Adrenal gland (tissue), 12 donors: Measurements from ENCODE around the gene APBB2. TPM values are rescaled to one million over a fixed set of nuclear protein-coding genes. Genes with fewer than 3 reads are reported as not detected.
A peak's percentile ranks its signal among the peaks of the same experiment; 100 is the strongest.

Experiments used
- DNase-seq, 7 donors: peaks; one replicate each; pipeline ENCODE4 v3.0.0-alpha.2; 2019 to 2020
- H3K27ac ChIP-seq, 5 donors: fragments of 200-600 bp; sonication (generic) in 4 of 5; 1 replicate in 3 of 5; 2 replicates in 2 of 5; pipeline versions ENCODE4 v1.5.1 to v1.8.0; 2016 to 2020; ENCODE audit warnings: mild to moderate bottlenecking in 1 of 5
- H3K27me3 ChIP-seq: fragments of 200-600 bp; 2 replicates; pipeline ENCODE4 v1.8.0; 2021
- H3K36me3 ChIP-seq, 2 donors: fragments of 200-600 bp; replicated peaks in 1 of 2; 1 replicate in 1 of 2; 2 replicates in 1 of 2; pipeline versions ENCODE4 v1.5.1 to v1.8.0; 2018 to 2022
- H3K4me1 ChIP-seq, 2 donors: fragments of 200-600 bp; replicated peaks in 1 of 2; 1 replicate in 1 of 2; 2 replicates in 1 of 2; pipeline versions ENCODE4 v1.5.1 to v1.8.0; 2018 to 2021
- H3K4me3 ChIP-seq, 4 donors: fragments of 200-600 bp; sonication (generic) in 3 of 4; one replicate each; pipeline ENCODE4 v1.5.1; 2016 to 2018
- H3K9me3 ChIP-seq, 3 donors: fragments of 200-600 bp; sonication (generic) in 1 of 3; replicated peaks in 1 of 3; 1 replicate in 2 of 3; 2 replicates in 1 of 3; pipeline versions ENCODE4 v1.5.1 to v1.8.0; 2016 to 2021
- CTCF ChIP-seq, 6 experiments: fragments of 450-650 bp in 4 of 6; fragments of 200-600 bp in 2 of 6; sonication (generic) in 1 of 6; IDR thresholded peaks; 1 replicate in 5 of 6; 2 replicates in 1 of 6; pipeline versions ENCODE4 v1.5.1 to v1.8.0; 2016 to 2021; ENCODE audit warnings: antibody characterized with exemption in 6 of 6, mild to moderate bottlenecking in 2 of 6, moderate library complexity in 1 of 6
- POLR2A ChIP-seq, 2 donors: fragments of 450-650 bp; IDR thresholded peaks; one replicate each; pipeline ENCODE4 v1.6.1; 2017; ENCODE audit warnings: antibody characterized with exemption in 2 of 2, mild to moderate bottlenecking in 2 of 2, moderate library complexity in 1 of 2
- WGBS, 4 donors: extraction: QIAGEN DNeasy Blood & Tissue Kit in 2 of 4; methylation state at CpG; one replicate each; pipeline versions ENCODE4 v1.1.5 to v1.1.7; 2013 to 2017; 5-methylcytosine and 5-hydroxymethylcytosine counted together
- intact Hi-C, 2 donors: fragments of 100-400 bp; cut with DNase I; formaldehyde crosslinking; loops; one replicate each; pipeline versions ENCODE4 v1.14.1 to v1.15.0; 2022 to 2023
- polyA plus RNA-seq, 3 donors: library from polyadenylated mRNA; stranded (reverse); fragments of 200-250 nt in 2 of 3; fragments of 350-450 nt in 1 of 3; fragmentation: Illumina TruSeq in 1 of 3; extraction: RNeasy Lipid Tissue Mini Kit (QIAGEN cat#74804) in 1 of 3; gene quantifications; one replicate each; pipeline ENCODE4 v1.2.3, GENCODE V29; 2013 to 2014
- total RNA-seq, 9 donors: library from RNA; depleted of rRNA in 4 of 9; stranded (reverse); fragments of >200 nt in 4 of 9; fragments of 120-200 nt in 1 of 9; fragmentation: NEBNext Ultra II Directional in 1 of 9; extraction: Animal tissue kit (Norgen Biotek cat#: 25700) in 1 of 9; gene quantifications; one replicate each; pipeline versions ENCODE4 v1.1.0 to v1.2.4, GENCODE V29; 2013 to 2023
- donor health status: healthy with polysubstance abuse.
- donor health status: Bipolar disorder and iron deficiency.
- donor health status: DM: yes; HTN: yes; CAD: no.
- donor health status: DM: no; HTN: no; CAD: no.
- donor health status: DM: no; HTN: no; CAD: no.
- donor health status: DM: yes; HTN: yes; CAD: no.

The APBB2 gene
- total and polyA plus RNA-seq, 12 donors, result 12.4 to 135 (median 39.7) TPM

- intact Hi-C loops, result no loop called here
- DNase-seq, result no peak
- H3K27ac ChIP-seq, result peak overlapping the region in 1 of 5 donors; percentile 3
These were observed 273.6 kb downstream of the APBB2 start for GRCh38 chr4:40940756-40941155.

GRCh38 chr4:40940317-40940741 lies 274.0 kb downstream of the APBB2 start:
- intact Hi-C loops, result no loop called here
- no peaks in the 10 kb centered on the region for H3K36me3 ChIP-seq
- peaks cover 6 to 8% of the 10 kb centered on the region in 2 donors for H3K4me1 ChIP-seq
- 52 to 78% (median 68%) methylated on average over 9 of the region's 9 CpGs for WGBS, 4 donors
- DNase-seq, result peak in 2 of 7 donors; percentile 24 to 38
- H3K27ac ChIP-seq, result peak overlapping the region in 1 of 5 donors; percentile 3
- TF ChIP-seq CTCF (IDR thresholded peaks at IDR 0.05) (no peak), POLR2A (IDR thresholded peaks at IDR 0.05) (no peak)
- no peaks in the 10 kb centered on the region for H3K9me3 ChIP-seq
- no peaks in the 10 kb centered on the region for H3K27me3 ChIP-seq
- H3K4me3 ChIP-seq, result no peak overlapping the region

More at GRCh38 chr4:40940756-40941155, 273.6 kb downstream of the APBB2 start:
- no peak overlapping the region for H3K4me3 ChIP-seq
- no peaks in the 10 kb centered on the region for H3K9me3 ChIP-seq
- peaks cover 6 to 8% of the 10 kb centered on the region in 2 donors for H3K4me1 ChIP-seq
- 82 to 90% (median 85%) methylated on average over 5 of the region's 5 CpGs for WGBS, 4 donors
- no peaks in the 10 kb centered on the region for H3K27me3 ChIP-seq
- no peaks in the 10 kb centered on the region for H3K36me3 ChIP-seq
- TF ChIP-seq POLR2A (IDR thresholded peaks at IDR 0.05), result no peak

GRCh38 chr4:40939856-40940255 lies 274.5 kb downstream of the APBB2 start:
- no peaks in the 10 kb centered on the region for H3K9me3 ChIP-seq
- H3K27me3 ChIP-seq, result no peaks in the 10 kb centered on the region
- DNase-seq, result no peak
- TF ChIP-seq CTCF (IDR thresholded peaks at IDR 0.05) (no peak), POLR2A (IDR thresholded peaks at IDR 0.05) (no peak)
- no peaks in the 10 kb centered on the region for H3K36me3 ChIP-seq
- intact Hi-C loops, result no loop called here
- H3K27ac ChIP-seq, result no peak overlapping the region
- 72 to 84% (median 76%) methylated on average over 2 of the region's 2 CpGs for WGBS, 4 donors
- peaks cover 6 to 8% of the 10 kb centered on the region in 2 donors for H3K4me1 ChIP-seq
- H3K4me3 ChIP-seq, result no peak overlapping the region

GRCh38 chr4:40938337-40938736 lies 276.0 kb downstream of the APBB2 start:
- TF ChIP-seq POLR2A (IDR thresholded peaks at IDR 0.05) (no peak), CTCF (IDR thresholded peaks at IDR 0.05) (no peak)
- DNase-seq, result no peak
- Histone ChIP-seq H3K27me3 (no peaks in the 10 kb centered on the region), H3K27ac (no peak overlapping the region), H3K4me1 (peaks cover 6 to 8% of the 10 kb centered on the region in 2 donors), H3K4me3 (no peak overlapping the region), H3K36me3 (no peaks in the 10 kb centered on the region), H3K9me3 (no peaks in the 10 kb centered on the region)
- WGBS, 4 donors, result 82 to 94% (median 88%) methylated on average over 5 of the region's 5 CpGs
- intact Hi-C loops, result no loop called here

GRCh38 chr4:40937140-40937725 lies 277.1 kb downstream of the APBB2 start:
- 89 to 94% (median 91%) methylated on average over 2 of the region's 2 CpGs for WGBS, 4 donors
- intact Hi-C loops, result no loop called here
- Histone ChIP-seq H3K27me3 (no peaks in the 10 kb centered on the region), H3K4me1 (peaks cover 6 to 8% of the 10 kb centered on the region in 2 donors), H3K36me3 (no peaks in the 10 kb centered on the region), H3K4me3 (no peak overlapping the region), H3K9me3 (no peaks in the 10 kb centered on the region), H3K27ac (no peak overlapping the region)
- TF ChIP-seq CTCF (IDR thresholded peaks at IDR 0.05) (no peak), POLR2A (IDR thresholded peaks at IDR 0.05) (no peak)
- DNase-seq, result no peak
